Right renal cortex interstitium (tissue), 3 donors: ENCODE measurements around the gene ARRDC2. TPM values are rescaled to one million over a fixed set of nuclear protein-coding genes. Genes with fewer than 3 reads are reported as not detected.
"Not testable (repeated sequence)": the region's sequence is repeated elsewhere in the genome, so short reads cannot be mapped to it uniquely, and the experiment has no call there.

Source experiments
- DNase-seq, 3 donors: peaks; one replicate each; pipeline ENCODE4 v3.0.0-alpha.2; 2013; ENCODE audit warnings: low read depth in 3 of 3, low spot score in 2 of 3
- polyA plus RNA-seq, 3 donors: library from polyadenylated mRNA; unstranded; fragments of 120-200 nt; gene quantifications; one replicate each; pipeline ENCODE4 v1.2.1, GENCODE V29; 2013; ENCODE audit not compliant: insufficient read length in 3 of 3

The ARRDC2 gene
- polyA plus RNA-seq, 3 donors = 3.9 to 4.3 (median 4.1) TPM

GRCh38 chr19:17988161-17988560 lies 19.8 kb upstream of the ARRDC2 start:
- DNase-seq = no peak

GRCh38 chr19:17989425-17990094 lies 18.4 kb upstream of the ARRDC2 start:
- no peak for DNase-seq

DNA sequence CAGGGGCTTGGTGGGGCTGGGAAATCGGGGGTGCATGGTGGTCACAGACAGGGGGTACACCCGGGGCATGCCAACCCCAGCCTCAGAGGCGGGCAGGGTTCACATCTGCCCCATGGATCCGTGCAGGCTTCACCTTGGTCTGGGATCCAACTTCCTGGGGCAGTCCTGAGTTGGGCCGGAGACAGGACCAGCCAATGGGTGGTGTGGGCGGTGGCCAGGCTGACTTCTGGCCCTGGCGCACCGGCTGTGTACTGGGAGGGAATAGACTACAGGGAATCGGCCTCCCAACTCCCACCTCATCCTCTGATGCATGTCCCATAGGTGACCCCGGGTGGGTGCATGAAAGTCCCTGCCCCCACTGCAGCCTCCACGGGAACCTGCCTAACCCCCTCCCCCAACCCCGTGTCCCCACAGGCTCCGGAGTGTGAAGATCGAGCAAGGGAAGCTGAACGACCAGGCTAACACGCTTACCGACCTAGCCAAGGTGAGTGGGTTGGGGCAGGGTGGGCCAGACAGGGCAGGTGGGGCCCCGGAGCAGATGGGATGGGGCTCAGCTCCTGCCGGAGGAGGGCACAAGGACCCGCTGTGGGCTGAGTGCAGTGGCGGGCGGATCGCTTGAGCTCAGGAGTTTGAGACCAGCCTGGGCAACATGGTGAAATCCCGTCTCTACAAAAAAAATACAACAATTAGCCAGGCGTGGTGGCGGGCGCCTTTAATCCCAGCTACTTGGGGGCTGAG lies 14.7 kb upstream of the ARRDC2 start:
- DNase-seq = no peak

DNA sequence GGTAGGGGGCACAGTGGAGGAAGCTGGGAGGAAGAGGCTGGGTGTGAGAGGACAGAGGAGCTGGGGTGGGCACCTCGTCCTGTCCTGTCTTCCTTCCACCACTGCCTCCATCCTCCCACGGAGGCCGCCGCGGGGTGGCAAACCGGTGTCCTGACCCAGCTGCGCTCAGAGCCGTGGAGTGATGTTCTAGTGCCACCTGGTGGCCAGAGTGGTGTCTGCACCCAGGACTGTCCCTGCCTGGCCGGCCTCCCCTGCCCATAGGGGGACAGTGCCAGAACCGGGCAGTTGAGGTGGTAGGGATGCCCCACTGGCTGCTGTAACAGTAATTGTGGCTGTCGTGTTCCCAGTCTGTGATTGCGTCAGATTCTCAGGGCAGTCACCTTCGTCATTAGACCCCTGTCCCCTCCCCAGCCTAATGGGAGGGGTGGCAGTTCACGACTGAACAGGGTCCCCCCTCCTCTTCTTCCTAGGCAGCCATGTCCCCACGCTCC lies 11.1 kb upstream of the ARRDC2 start:
- peak in 1 of 3 donors; percentile 52 for DNase-seq

GRCh38 chr19:17997969-17998826 lies 9.8 kb upstream of the ARRDC2 start:
- DNase-seq = no peak

- no peak for DNase-seq
Observed at GRCh38 chr19:17998827-17999150, 9.2 kb upstream of the ARRDC2 start.

DNA sequence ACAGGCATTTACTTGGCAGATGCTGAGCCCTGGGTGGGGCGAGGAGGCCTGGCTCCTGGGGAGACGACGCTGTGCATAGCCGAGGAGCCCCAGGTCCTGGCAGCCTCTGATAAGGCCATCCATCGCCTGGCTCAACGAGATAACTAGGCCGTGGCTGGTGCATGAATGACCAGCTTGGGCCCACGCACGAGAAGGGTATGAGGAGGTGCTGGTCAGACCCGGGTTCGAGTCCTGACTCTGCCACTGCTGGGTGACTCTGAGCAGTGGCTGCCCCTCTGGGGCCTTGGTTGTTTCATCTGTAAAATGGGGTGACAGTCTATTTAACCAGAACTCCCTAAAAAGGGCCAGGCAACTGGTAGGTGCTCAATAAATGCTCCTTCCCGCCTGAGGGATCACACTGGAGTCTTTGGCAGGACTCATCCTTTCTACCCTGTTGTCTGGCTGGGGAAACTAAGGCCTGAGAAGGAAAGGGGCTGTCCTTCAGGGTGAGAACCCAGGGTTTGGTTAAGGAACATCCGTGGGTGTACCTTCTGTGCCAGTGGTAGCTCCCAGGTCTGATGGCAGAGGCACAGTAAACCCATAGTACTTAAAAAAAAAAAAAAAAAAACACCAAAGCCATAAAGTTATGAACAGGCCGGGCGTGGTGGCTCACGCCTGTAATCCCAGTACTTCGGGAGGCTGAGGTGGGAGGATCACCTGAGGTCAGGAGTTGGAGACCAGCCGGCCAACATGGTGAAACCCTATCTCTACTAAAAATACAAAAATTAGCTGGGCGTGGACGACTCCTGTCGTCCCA lies 8.1 kb upstream of the ARRDC2 start:
- DNase-seq = no peak

DNA sequence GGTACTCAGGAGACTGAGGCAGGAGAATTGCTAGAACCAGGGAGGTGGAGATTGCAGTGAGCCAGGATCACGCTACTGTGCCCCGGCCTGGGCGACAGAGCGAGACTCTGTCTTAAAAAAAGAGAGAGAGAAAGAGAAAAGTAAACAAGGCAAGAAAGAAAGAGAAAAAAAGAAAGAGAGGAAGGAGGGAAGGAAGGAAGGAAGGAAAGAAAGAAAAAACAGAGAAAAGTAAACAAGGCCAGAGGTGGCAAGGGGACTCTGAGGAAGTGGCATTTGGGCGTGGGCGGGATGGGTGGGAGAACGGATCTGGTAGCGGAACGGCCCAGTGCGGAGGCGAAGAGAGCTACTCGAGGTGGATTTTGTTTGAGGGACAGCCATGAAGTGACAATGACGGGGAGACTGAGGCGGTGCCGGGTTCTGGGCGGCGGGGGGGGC lies 7.5 kb upstream of the ARRDC2 start:
- no peak for DNase-seq

DNA sequence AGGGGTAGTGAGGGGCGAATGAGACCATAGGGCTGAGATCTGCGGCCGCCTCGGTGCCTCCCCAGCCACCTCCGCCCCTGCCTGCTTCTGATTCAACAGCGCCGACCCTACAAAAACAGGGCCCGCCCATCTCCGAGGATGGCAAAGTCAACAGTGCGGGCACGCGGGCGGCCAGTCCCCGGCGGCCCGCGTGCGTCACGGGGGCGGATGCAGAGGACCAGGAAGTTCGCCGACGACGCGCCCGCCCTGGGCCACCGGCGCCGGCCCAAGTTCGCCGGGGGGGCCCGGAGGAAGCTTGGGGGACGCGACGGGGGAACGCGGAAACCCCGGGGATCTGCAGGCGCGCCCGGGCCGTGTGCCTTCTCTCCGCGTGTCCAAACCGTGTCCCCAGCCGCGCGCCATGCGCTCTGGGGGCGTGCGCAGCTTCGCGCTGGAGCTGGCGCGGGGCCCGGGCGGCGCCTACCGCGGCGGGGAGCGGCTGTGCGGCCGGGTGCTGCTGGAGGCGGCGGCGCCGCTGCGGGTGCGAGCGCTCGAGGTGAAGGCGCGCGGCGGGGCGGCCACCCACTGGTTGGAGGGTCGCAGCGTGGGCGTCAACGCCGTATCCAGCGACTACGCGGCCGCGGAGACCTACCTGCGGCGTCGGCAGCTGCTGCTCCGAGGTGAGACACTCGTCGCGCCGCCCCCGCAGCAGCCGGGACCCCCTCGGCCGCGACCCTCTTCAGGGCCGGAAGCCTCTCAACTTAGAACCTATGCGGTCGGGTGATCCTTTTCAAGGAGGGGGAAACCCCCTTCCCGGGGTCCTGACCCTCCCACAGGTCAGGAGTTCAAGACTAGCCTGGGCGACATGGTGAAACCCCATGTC lies 6.8 kb upstream of the ARRDC2 start:
- no peak for DNase-seq

- DNase-seq = no peak
Observed at GRCh38 chr19:18001777-18002345, 6.1 kb upstream of the ARRDC2 start.

DNA sequence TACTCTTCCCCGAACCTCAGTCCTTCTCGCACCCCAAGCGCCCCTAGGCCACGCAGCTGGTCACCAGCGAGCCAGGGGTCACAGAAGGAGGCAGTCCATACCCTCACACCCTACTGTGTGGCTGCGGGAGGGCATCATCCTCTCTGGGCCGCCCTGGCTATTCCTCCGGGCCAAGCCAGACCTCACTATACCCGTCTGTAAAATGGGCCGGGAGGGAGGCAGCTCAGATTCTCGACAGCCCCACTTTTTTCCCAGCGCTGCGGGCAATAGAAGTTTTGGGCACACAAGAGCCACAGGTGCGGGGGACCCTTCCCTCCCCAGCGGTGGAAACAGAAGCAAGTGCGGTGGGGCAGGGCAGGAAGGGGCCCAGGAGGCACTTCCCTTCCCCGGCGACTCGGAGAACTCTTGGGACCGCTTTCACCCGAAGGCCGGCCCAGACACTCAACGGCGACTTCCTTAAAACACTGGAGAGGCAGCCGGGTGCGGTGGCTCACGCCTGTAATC lies 5.6 kb upstream of the ARRDC2 start:
- no peak for DNase-seq

DNA sequence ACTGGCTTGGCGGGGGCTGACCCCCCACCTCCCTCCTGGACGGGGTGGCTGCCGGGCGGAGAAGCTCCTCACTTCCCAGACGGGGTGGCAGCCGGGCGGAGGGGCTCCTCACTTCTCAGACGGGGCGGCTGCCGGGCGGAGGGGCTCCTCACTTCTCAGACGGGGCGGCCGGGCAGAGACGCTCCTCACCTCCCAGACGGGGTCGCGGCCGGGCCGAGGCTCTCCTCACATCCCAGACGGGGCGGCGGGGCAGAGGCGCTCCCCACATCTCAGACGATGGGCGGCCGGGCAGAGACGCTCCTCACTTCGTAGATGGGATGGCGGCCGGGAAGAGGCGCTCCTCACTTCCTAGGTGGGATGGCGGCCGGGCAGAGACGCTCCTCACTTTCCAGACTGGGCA lies 2.2 kb upstream of the ARRDC2 start:
- not testable (repeated sequence) for DNase-seq

GRCh38 chr19:18007044-18007916 lies 690 bp upstream of the ARRDC2 start:
- DNase-seq = peak in 2 of 3 donors; percentile 48 to 69

DNA sequence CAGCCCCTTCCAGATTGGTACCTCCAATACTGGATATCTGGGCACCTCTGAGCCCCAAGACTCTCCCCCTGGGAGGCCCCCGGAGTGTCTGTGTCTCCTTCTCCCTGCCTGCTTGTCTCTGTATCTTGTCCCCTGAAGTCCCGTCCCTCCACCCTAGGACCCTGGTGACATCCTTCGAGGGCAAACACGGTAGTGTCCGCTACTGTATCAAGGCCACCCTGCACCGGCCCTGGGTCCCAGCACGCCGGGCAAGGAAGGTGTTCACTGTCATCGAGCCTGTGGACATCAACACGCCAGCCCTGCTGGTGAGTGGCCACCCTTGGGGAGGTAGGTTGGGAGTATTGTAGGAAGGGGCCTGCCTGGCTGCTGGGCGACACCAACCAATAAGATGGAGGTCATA lies 844 bp downstream of the ARRDC2 start:
- no peak for DNase-seq

GRCh38 chr19:18009412-18010066 lies 1.6 kb downstream of the ARRDC2 start:
- DNase-seq = no peak

DNA sequence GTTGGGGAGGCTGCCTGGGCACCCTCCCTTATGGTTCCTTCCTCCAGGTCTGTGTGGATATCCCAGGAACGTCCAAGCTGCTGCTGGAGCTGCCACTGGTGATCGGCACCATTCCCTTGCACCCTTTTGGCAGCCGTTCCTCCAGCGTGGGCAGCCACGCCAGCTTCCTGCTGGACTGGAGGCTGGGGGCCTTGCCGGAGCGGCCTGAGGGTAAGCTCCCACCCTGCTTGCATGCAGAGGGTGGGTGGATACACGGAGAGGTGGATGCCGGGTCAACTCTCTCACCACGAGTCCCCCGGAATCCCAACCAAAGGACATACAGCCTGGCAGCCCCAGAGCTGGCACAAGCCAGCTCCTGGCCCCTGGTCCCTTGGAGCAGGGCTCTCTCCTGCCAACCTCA lies 2.2 kb downstream of the ARRDC2 start:
- DNase-seq = no peak
